ENCODE results near the gene FAM200C. TPM values are rescaled to one million over a fixed set of nuclear protein-coding genes. Genes with fewer than 3 reads are reported as not detected.

FAM200C gene
- total and polyA plus RNA-seq, 2 of the 13 experiments (the other 11 are each of a cell fraction or from before 2014, with no cell fraction given) = 3.2 to 4.7 TPM

- no peak for TF ChIP-seq ZNF512B (CRISPR knock-in tag; IDR thresholded peaks at IDR 0.05; ENCODE audit: borderline replicate concordance)
- TF ChIP-seq GABPA (IDR thresholded peaks at IDR 0.05; ENCODE audit: low read depth, low read length) = peak; percentile 80
- peak; percentile 96 for TF ChIP-seq GABPA (CRISPR knock-in tag; IDR thresholded peaks at IDR 0.05; ENCODE audit: low read depth)
- no peak for TF ChIP-seq RFX1 (IDR thresholded peaks at IDR 0.05)
- peak; percentile 52; the same call in 1 of the 2 replicates for TF ChIP-seq ETV5 (CRISPR knock-in tag; IDR thresholded peaks at IDR 0.05; ENCODE audit: borderline replicate concordance)
- no peak for TF ChIP-seq SSRP1 (CRISPR knock-in tag; IDR thresholded peaks at IDR 0.05)
- TF ChIP-seq, protein P1, sequence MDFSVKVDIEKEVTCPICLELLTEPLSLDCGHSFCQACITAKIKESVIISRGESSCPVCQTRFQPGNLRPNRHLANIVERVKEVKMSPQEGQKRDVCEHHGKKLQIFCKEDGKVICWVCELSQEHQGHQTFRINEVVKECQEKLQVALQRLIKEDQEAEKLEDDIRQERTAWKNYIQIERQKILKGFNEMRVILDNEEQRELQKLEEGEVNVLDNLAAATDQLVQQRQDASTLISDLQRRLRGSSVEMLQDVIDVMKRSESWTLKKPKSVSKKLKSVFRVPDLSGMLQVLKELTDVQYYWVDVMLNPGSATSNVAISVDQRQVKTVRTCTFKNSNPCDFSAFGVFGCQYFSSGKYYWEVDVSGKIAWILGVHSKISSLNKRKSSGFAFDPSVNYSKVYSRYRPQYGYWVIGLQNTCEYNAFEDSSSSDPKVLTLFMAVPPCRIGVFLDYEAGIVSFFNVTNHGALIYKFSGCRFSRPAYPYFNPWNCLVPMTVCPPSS (IDR thresholded peaks at IDR 0.05) = no peak
- TF ChIP-seq ZFP36 (IDR thresholded peaks at IDR 0.05; ENCODE audit: borderline replicate concordance, low read depth, low read length, partially characterized antibody) = no peak
- TF ChIP-seq GPBP1L1 (CRISPR knock-in tag; IDR thresholded peaks at IDR 0.05) = no peak
- peak; percentile 20; the same call in 1 of the 2 replicates for TF ChIP-seq SOX5 (CRISPR knock-in tag; IDR thresholded peaks at IDR 0.05; ENCODE audit: borderline replicate concordance)
- peak; percentile 55 for TF ChIP-seq IKZF5 (CRISPR knock-in tag; IDR thresholded peaks at IDR 0.05)
- TF ChIP-seq ZNF225 (CRISPR knock-in tag; IDR thresholded peaks at IDR 0.05) = no peak
- TF ChIP-seq REST (IDR thresholded peaks at IDR 0.05; ENCODE audit: borderline replicate concordance in 1 of 2, low read depth in 1 of 2, low read length in 2 of 2) = peak in 1 of 2 experiments; percentile 5; a peak in 1 of 4 replicates
- TF ChIP-seq, protein P2, sequence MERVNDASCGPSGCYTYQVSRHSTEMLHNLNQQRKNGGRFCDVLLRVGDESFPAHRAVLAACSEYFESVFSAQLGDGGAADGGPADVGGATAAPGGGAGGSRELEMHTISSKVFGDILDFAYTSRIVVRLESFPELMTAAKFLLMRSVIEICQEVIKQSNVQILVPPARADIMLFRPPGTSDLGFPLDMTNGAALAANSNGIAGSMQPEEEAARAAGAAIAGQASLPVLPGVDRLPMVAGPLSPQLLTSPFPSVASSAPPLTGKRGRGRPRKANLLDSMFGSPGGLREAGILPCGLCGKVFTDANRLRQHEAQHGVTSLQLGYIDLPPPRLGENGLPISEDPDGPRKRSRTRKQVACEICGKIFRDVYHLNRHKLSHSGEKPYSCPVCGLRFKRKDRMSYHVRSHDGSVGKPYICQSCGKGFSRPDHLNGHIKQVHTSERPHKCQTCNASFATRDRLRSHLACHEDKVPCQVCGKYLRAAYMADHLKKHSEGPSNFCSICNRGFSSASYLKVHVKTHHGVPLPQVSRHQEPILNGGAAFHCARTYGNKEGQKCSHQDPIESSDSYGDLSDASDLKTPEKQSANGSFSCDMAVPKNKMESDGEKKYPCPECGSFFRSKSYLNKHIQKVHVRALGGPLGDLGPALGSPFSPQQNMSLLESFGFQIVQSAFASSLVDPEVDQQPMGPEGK (CRISPR knock-in tag; IDR thresholded peaks at IDR 0.05) = peak; percentile 94
- no peak for TF ChIP-seq ZBTB21 (CRISPR knock-in tag; IDR thresholded peaks at IDR 0.05)
- no peak for TF ChIP-seq HHEX (CRISPR knock-in tag; IDR thresholded peaks at IDR 0.05)
These were observed 19.0 kb upstream of the FAM200C start, which contains the start of gene SLU7 (continued) for GRCh38 chr5:160418561-160419457.

Data from HepG2 (cell line).